H1 (cell line): ENCODE results near the gene EMC6. TPM values are rescaled to one million over a fixed set of nuclear protein-coding genes. Genes with fewer than 3 reads are reported as not detected.

Source experiments
- CTCF ChIA-PET: fragments of 300-600 bp; sonication (Branson Sonifier 250); formaldehyde crosslinking; loops from one replicate; lab custom pipeline; 2021; ENCODE audit not compliant: partially characterized antibody; lab: Charles Lee
- POLR2A ChIA-PET: fragments of 300-600 bp; sonication (Branson Sonifier 250); formaldehyde crosslinking; loops from one replicate; lab custom pipeline; 2021; ENCODE audit warnings: inconsistent platforms; ENCODE audit not compliant: partially characterized antibody; lab: Charles Lee
- DNase-seq, 2 experiments: peaks; one replicate each; pipeline versions ENCODE4 v3.0.0 to v3.0.0-alpha.2; 2010 to 2022; ENCODE audit warnings: low spot score in 2 of 2, low read depth in 1 of 2, mixed read lengths in 1 of 2
- FAIRE-seq: peaks from 2 replicates; lab custom pipeline; 2011; peaks lifted over from hg19 to GRCh38; lab: Jason Lieb, UNC
- H2AFZ ChIP-seq: 2 replicates; pipeline ENCODE4 v1.8.1; 2012; ENCODE audit warnings: low read length, inconsistent platforms
- H2AK5ac ChIP-seq: 2 replicates; pipeline ENCODE4 v1.6.1; 2013; ENCODE audit warnings: low read depth, low read length
- H2BK120ac ChIP-seq: replicated peaks from 2 replicates; pipeline ENCODE3; 2013; ENCODE audit warnings: low read depth, low read length, inconsistent platforms
- H2BK12ac ChIP-seq: 2 replicates; pipeline ENCODE4 v1.6.1; 2013; ENCODE audit warnings: low read depth, low read length
- H2BK15ac ChIP-seq: 2 replicates; pipeline ENCODE4 v1.6.1; 2013; ENCODE audit warnings: low read length
- H2BK20ac ChIP-seq: 2 replicates; pipeline ENCODE4 v1.6.1; 2013; ENCODE audit warnings: low read length
- H2BK5ac ChIP-seq: 2 replicates; pipeline ENCODE4 v1.6.1; 2013; ENCODE audit warnings: low read depth, low read length
- H3K14ac ChIP-seq: 2 replicates; pipeline ENCODE4 v1.6.1; 2013; ENCODE audit warnings: inconsistent platforms; ENCODE audit not compliant: insufficient read length
- H3K18ac ChIP-seq: 2 replicates; pipeline ENCODE4 v1.6.1; 2013; ENCODE audit warnings: low read length; ENCODE audit errors: extremely low read depth
- H3K23ac ChIP-seq: 2 replicates; pipeline ENCODE4 v1.6.1; 2013; ENCODE audit warnings: inconsistent platforms; ENCODE audit not compliant: insufficient read length
- H3K23me2 ChIP-seq: 2 replicates; pipeline ENCODE4 v1.6.1; 2013; ENCODE audit warnings: low read depth, low read length
- H3K27ac ChIP-seq: 2 replicates; pipeline ENCODE4 v1.6.1; 2011; ENCODE audit warnings: low read depth, low read length, inconsistent platforms
- H3K27me3 ChIP-seq, 4 experiments: replicated peaks in 1 of 4; 1 replicate in 1 of 4; 2 replicates in 3 of 4; pipeline versions ENCODE4 v1.6.1 to v1.8.1; 2011 to 2013; ENCODE audit warnings: low read length in 3 of 4, mild to moderate bottlenecking in 3 of 4, inconsistent platforms in 2 of 4, mixed read lengths in 2 of 4, moderate library complexity in 1 of 4; ENCODE audit not compliant: control insufficient read depth in 3 of 4, insufficient read depth in 3 of 4; ENCODE audit errors: extremely low read depth in 1 of 4
- H3K36me3 ChIP-seq, 4 experiments: 2 replicates each; pipeline versions ENCODE4 v1.6.1 to v1.8.1; 2011 to 2013; ENCODE audit warnings: mild to moderate bottlenecking in 4 of 4, low read length in 3 of 4, moderate library complexity in 2 of 4, control low read depth in 1 of 4, inconsistent platforms in 1 of 4; ENCODE audit not compliant: insufficient read depth in 4 of 4, control insufficient read depth in 2 of 4
- H3K4ac ChIP-seq: replicated peaks from 2 replicates; pipeline ENCODE3; 2013; ENCODE audit warnings: low read length, low read depth, mixed read lengths, inconsistent platforms; ENCODE audit not compliant: insufficient read length
- H3K4me1 ChIP-seq, 4 experiments: replicated peaks in 1 of 4; 1 replicate in 1 of 4; 2 replicates in 3 of 4; pipeline versions ENCODE4 v1.6.1 to v1.8.1; 2011 to 2013; ENCODE audit warnings: low read length in 3 of 4, inconsistent platforms in 2 of 4, mixed read lengths in 1 of 4; ENCODE audit not compliant: insufficient read depth in 4 of 4, control insufficient read depth in 3 of 4
- H3K4me2 ChIP-seq, 2 experiments: 2 replicates each; pipeline versions ENCODE4 v1.6.1 to v1.8.1; 2011 to 2013; ENCODE audit warnings: low read depth in 2 of 2, low read length in 2 of 2, control low read depth in 1 of 2, inconsistent platforms in 1 of 2, mild to moderate bottlenecking in 1 of 2; ENCODE audit not compliant: insufficient read depth in 1 of 2
- H3K4me3 ChIP-seq, 4 experiments: fragments of 200-600, 300-600 bp in 1 of 4; sonication (generic), shearing (Covaris generic), sonication (Bioruptor Twin) in 1 of 4; 2 replicates each; pipeline versions ENCODE4 v1.5.1 to v1.8.1; 2011 to 2016; ENCODE audit warnings: low read length in 4 of 4, low read depth in 3 of 4, control low read depth in 2 of 4, inconsistent platforms in 2 of 4, mild to moderate bottlenecking in 2 of 4, mixed read lengths in 1 of 4, moderate library complexity in 1 of 4; ENCODE audit not compliant: insufficient read depth in 2 of 4; ENCODE audit errors: extremely low read depth in 1 of 4
- H3K56ac ChIP-seq: replicated peaks from 2 replicates; pipeline ENCODE3; 2013; ENCODE audit warnings: low read depth, mild to moderate bottlenecking, mixed read lengths, low read length, inconsistent platforms; ENCODE audit not compliant: insufficient read length
- H3K79me1 ChIP-seq: 2 replicates; pipeline ENCODE4 v1.6.1; 2013; ENCODE audit warnings: low read depth, low read length, control low read depth
- H3K79me2 ChIP-seq, 2 experiments: 2 replicates each; pipeline versions ENCODE4 v1.6.1 to v1.8.1; 2012 to 2013; ENCODE audit warnings: low read length in 2 of 2, mild to moderate bottlenecking in 2 of 2, inconsistent platforms in 1 of 2; ENCODE audit not compliant: insufficient read depth in 2 of 2, control insufficient read depth in 1 of 2
- H3K9ac ChIP-seq, 4 experiments: replicated peaks in 1 of 4; 1 replicate in 1 of 4; 2 replicates in 3 of 4; pipeline versions ENCODE4 v1.6.1 to v1.8.1; 2011 to 2013; ENCODE audit warnings: low read depth in 3 of 4, low read length in 3 of 4, control low read depth in 2 of 4, mild to moderate bottlenecking in 2 of 4, moderate library complexity in 2 of 4, inconsistent platforms in 1 of 4; ENCODE audit errors: extremely low read depth in 1 of 4
- H3K9me3 ChIP-seq, 2 experiments: 2 replicates each; pipeline versions ENCODE4 v1.6.1 to v1.8.1; 2012 to 2013; ENCODE audit warnings: mild to moderate bottlenecking in 2 of 2, moderate library complexity in 2 of 2, control low read depth in 1 of 2, inconsistent platforms in 1 of 2, low read depth in 1 of 2, low read length in 1 of 2, mixed read lengths in 1 of 2; ENCODE audit not compliant: insufficient read depth in 2 of 2
- H4K20me1 ChIP-seq, 2 experiments: replicated peaks in 1 of 2; 2 replicates each; pipeline versions ENCODE3 to v1.8.1; 2011 to 2013; ENCODE audit warnings: inconsistent platforms in 2 of 2, low read length in 2 of 2, mild to moderate bottlenecking in 1 of 2; ENCODE audit not compliant: insufficient read depth in 2 of 2, control insufficient read depth in 1 of 2
- H4K5ac ChIP-seq: 2 replicates; pipeline ENCODE4 v1.6.1; 2013; ENCODE audit warnings: low read length, low read depth, mixed read lengths, inconsistent platforms; ENCODE audit not compliant: insufficient read length
- H4K8ac ChIP-seq: 2 replicates; pipeline ENCODE4 v1.8.0; 2013; ENCODE audit warnings: mild to moderate bottlenecking, moderate library complexity, low read length, inconsistent platforms; ENCODE audit not compliant: insufficient read depth; ENCODE audit errors: extremely low read depth
- H4K91ac ChIP-seq: replicated peaks from 2 replicates; pipeline ENCODE3; 2013; ENCODE audit warnings: low read length, mixed read lengths, inconsistent platforms; ENCODE audit not compliant: insufficient read length
- ATF2 ChIP-seq: IDR thresholded peaks from 2 replicates; pipeline ENCODE4 v1.6.1; 2012; ENCODE audit warnings: low read length, inconsistent platforms
- CBX8 ChIP-seq: fragments of 300-800, 300-1000 bp; sonication (generic); IDR thresholded peaks from 2 replicates; pipeline ENCODE4 v1.7.1; 2016; ENCODE audit warnings: low read depth, low read length, borderline replicate concordance
- MAFK ChIP-seq: IDR thresholded peaks from 2 replicates; pipeline ENCODE4 v1.6.1; 2012; ENCODE audit warnings: low read depth, mild to moderate bottlenecking, improper control_type of control experiment, low read length
- SP2 ChIP-seq: IDR thresholded peaks from 2 replicates; pipeline ENCODE4 v1.6.1; 2012; ENCODE audit warnings: mild to moderate bottlenecking, low read length, inconsistent platforms
- WGBS, 2 experiments: shearing (Covaris generic) in 1 of 2; methylation state at CpG; one replicate each; pipeline versions ENCODE4 v1.1.6 to v1.1.7; 2013 to 2015; ENCODE audit warnings: low lambda C conversion rate in 2 of 2, mixed read lengths in 2 of 2, inconsistent platforms in 1 of 2, low coverage in 1 of 2, missing lambda C conversion rate in 1 of 2; ENCODE audit not compliant: insufficient replicate concordance in 2 of 2, insufficient coverage in 1 of 2, insufficient read length in 1 of 2; ENCODE audit errors: extremely low coverage in 1 of 2, missing lambda C conversion rate in 1 of 2; 5-methylcytosine and 5-hydroxymethylcytosine counted together
- polyA plus RNA-seq, 7 experiments: library from polyadenylated mRNA; depleted of rRNA in 3 of 7; stranded (reverse) in 5 of 7; unstranded in 2 of 7; fragments of >200 nt in 5 of 7; fragments of 200-250 nt in 2 of 7; gene quantifications; 1 replicate in 5 of 7; 2 replicates in 1 of 7; 4 replicates in 1 of 7; pipeline versions ENCODE4 v1.2.1 to v1.2.3, GENCODE V29; 2011 to 2013; ENCODE audit warnings: missing spikeins in 2 of 7, mixed read lengths in 2 of 7
- total RNA-seq: library from RNA; stranded (reverse); fragmentation: NEBNext Ultra II Directional; extraction: Animal tissue kit (Norgen Biotek cat#: 25700); gene quantifications from 2 replicates; pipeline ENCODE4 v1.2.1, GENCODE V29; 2021

Gene EMC6
- total and polyA plus RNA-seq, 2 of the 8 experiments (the other 6 are each of a cell fraction or from before 2014, with no cell fraction given), result 81.5 to 193 TPM

GRCh38 chr17:3681565-3681964, 13.0 kb downstream of the EMC6 start:
- H3K4me3 ChIP-seq, result no peak overlapping the region
- CTCF ChIA-PET, result interaction anchor here (0.5 to 2.6 kb wide), 7 partner anchors 10 to 1129 kb away, joined by 3 to 34 read pairs (median 5); partner anchors contain the start of gene NCBP3
- no peak overlapping the region for H3K18ac ChIP-seq

More at GRCh38 chr17:3681565-3681964, 13.0 kb downstream of the EMC6 start:
- peaks cover 0 to 4% of the 10 kb centered on the region in 2 experiments for H4K20me1 ChIP-seq
- no peak overlapping the region for H2BK15ac ChIP-seq
- no peak overlapping the region for H3K4me2 ChIP-seq
- no peaks in the 10 kb centered on the region for H3K36me3 ChIP-seq
- H2BK20ac ChIP-seq, result no peak overlapping the region
- TF ChIP-seq MAFK (no peak), ATF2 (no peak), CBX8 (no peak), SP2 (no peak)
- H3K4ac ChIP-seq, result no peak overlapping the region
- H3K27me3 ChIP-seq, result no peaks in the 10 kb centered on the region
- no peak overlapping the region for H2AFZ ChIP-seq
- no peaks in the 10 kb centered on the region for H3K79me2 ChIP-seq
- DNase-seq, result no peak
- H4K91ac ChIP-seq, result no peak overlapping the region
- no peak overlapping the region for H2AK5ac ChIP-seq
- H3K23ac ChIP-seq, result no peak overlapping the region
- H2BK120ac ChIP-seq, result no peak overlapping the region
- H3K4me1 ChIP-seq, result peaks cover 0 to 3% (median under 1%) of the 10 kb centered on the region in 4 experiments; a peak in 3 of 7 replicates
- no peak for FAIRE-seq
- WGBS, 2 experiments, result 86% methylated on average over 20 of the region's 20 CpGs; no CpG with 5 or more reads in 1 of the 2 experiments
- H4K5ac ChIP-seq, result no peak overlapping the region
- no peaks in the 10 kb centered on the region for H3K79me1 ChIP-seq
- POLR2A ChIA-PET, result no interaction called here
- H3K14ac ChIP-seq, result no peak overlapping the region
- no peak overlapping the region for H2BK12ac ChIP-seq
- H3K27ac ChIP-seq, result no peak overlapping the region
- no peak overlapping the region for H3K9ac ChIP-seq
- no peak overlapping the region for H4K8ac ChIP-seq
- H3K56ac ChIP-seq, result no peak overlapping the region
- no peaks in the 10 kb centered on the region for H3K23me2 ChIP-seq
- no peaks in the 10 kb centered on the region for H3K9me3 ChIP-seq
- no peak overlapping the region for H2BK5ac ChIP-seq
